SK-N-SH (cell line): ENCODE measurements around the gene PEF1.

Source experiments
- FOXM1 ChIP-seq: IDR thresholded peaks from 2 replicates; pipeline ENCODE4 v1.4.0; 2012; ENCODE audit warnings: low read depth, mild to moderate bottlenecking
- RFX5 ChIP-seq: IDR thresholded peaks from 2 replicates; pipeline ENCODE4 v1.6.1; 2012; ENCODE audit warnings: mild to moderate bottlenecking, improper control_type of control experiment, low read length
- SIN3A ChIP-seq: IDR thresholded peaks from 2 replicates; pipeline ENCODE4 v1.6.1; 2012; ENCODE audit warnings: low read depth, mild to moderate bottlenecking, low read length, moderate library complexity, borderline replicate concordance
- SMC3 ChIP-seq: IDR thresholded peaks from 2 replicates; pipeline ENCODE4 v1.6.1; 2012; ENCODE audit warnings: low read depth, low read length, improper control_type of control experiment
- TF ChIP-seq, protein P1 (sequence below): fragments of 200-600 bp; sonication (generic); IDR thresholded peaks from 2 replicates; pipeline ENCODE4 v1.6.1; 2017; ENCODE audit warnings: antibody characterized with exemption, mild to moderate bottlenecking, moderate library complexity

DNA sequence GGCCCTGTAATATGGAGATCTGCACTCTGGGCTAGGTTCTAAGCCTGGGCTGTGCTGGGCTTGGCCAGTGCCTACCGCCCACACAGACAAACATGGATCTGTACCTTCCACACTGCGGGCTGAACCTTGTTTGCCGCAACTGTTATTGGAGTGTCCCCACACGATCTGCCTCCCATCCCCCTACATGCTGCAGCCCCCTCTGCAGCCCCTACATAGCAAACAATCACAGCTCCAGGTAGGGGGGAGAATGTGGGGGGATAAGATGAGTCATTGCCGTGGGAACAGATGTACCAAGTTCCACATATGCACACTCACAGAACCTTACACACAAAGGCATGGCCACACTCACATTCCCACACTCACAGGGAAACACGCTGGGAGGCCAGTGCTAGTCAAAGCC is 29.3 kb downstream of the PEF1 start:
- TF ChIP-seq, protein P1, sequence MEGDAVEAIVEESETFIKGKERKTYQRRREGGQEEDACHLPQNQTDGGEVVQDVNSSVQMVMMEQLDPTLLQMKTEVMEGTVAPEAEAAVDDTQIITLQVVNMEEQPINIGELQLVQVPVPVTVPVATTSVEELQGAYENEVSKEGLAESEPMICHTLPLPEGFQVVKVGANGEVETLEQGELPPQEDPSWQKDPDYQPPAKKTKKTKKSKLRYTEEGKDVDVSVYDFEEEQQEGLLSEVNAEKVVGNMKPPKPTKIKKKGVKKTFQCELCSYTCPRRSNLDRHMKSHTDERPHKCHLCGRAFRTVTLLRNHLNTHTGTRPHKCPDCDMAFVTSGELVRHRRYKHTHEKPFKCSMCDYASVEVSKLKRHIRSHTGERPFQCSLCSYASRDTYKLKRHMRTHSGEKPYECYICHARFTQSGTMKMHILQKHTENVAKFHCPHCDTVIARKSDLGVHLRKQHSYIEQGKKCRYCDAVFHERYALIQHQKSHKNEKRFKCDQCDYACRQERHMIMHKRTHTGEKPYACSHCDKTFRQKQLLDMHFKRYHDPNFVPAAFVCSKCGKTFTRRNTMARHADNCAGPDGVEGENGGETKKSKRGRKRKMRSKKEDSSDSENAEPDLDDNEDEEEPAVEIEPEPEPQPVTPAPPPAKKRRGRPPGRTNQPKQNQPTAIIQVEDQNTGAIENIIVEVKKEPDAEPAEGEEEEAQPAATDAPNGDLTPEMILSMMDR, result no peak
- no peak for TF ChIP-seq SIN3A
- TF ChIP-seq FOXM1, result no peak
- TF ChIP-seq RFX5, result no peak
- TF ChIP-seq SMC3, result no peak
